ENCODE measurements around the gene FBXW5. TPM values are rescaled to one million over a fixed set of nuclear protein-coding genes. Genes with fewer than 3 reads are reported as not detected.

Gene FBXW5
- total RNA-seq, 4 donors from 2014 or later: 294 to 820 (median 446) TPM

DNA sequence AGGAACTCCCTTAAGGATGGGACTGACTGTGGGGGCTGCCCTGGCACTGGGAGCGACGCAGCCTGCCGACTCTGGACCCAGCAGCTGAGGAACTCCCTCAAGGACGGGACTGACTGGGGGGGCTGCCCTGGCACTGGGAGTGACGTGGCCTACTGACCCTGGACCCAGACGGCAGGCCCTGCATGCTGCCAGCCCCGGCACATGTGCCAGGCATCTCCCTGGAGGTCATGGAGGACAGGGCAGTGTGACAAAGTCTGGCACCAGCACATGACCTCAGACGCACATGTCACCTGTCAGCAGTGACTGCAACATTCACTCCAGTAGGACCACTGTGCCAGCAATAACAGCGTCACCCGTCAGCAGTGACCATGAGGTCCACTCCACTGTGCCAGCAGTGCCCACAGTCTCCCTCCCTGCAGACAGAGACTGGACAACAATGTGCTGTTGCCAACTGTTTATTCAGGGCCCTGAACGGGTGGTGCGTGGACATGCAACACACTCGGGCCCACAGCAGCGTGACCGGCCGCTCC, 4.5 kb downstream of the FBXW5 start:
- H3K9me3 ChIP-seq: no peaks in the 10 kb centered on the region
- no peak overlapping the region for H3K4me3 ChIP-seq
- in situ Hi-C loops (cut with MboI; ENCODE audit: low pct_ligation_motif_present in 1 of 4, low pct_unique_long_range_greater_than_20kb in 1 of 4, low sequenced_read_pairs in 3 of 4): no loop called here
- 69% methylated on average over 12 of the region's 16 CpGs; no CpG with 5 or more reads in 1 of the 2 donors for WGBS, 2 donors (ENCODE audit: low coverage in 1 of 2)
- H3K27me3 ChIP-seq: no peaks in the 10 kb centered on the region
- peak in 1 of 3 donors; percentile 16 for TF ChIP-seq POLR2AphosphoS5 (IDR thresholded peaks at IDR 0.05)
- no peak for TF ChIP-seq CTCF (IDR thresholded peaks at IDR 0.05)
- no peak overlapping the region for H3K27ac ChIP-seq
- intact Hi-C loops (cut with DNase I; ENCODE audit: low total_unique reads): loop anchor here (10.0 kb wide), 1 partner anchor 75 kb away; the partner anchor contains the start of gene EDF1
- no peak for DNase-seq
- peaks cover 7 to 16% (median 13%) of the 10 kb centered on the region in 4 donors for H3K4me1 ChIP-seq
- H3K36me3 ChIP-seq: peaks cover 0 to 26% (median 14%) of the 10 kb centered on the region in 4 donors

DNA sequence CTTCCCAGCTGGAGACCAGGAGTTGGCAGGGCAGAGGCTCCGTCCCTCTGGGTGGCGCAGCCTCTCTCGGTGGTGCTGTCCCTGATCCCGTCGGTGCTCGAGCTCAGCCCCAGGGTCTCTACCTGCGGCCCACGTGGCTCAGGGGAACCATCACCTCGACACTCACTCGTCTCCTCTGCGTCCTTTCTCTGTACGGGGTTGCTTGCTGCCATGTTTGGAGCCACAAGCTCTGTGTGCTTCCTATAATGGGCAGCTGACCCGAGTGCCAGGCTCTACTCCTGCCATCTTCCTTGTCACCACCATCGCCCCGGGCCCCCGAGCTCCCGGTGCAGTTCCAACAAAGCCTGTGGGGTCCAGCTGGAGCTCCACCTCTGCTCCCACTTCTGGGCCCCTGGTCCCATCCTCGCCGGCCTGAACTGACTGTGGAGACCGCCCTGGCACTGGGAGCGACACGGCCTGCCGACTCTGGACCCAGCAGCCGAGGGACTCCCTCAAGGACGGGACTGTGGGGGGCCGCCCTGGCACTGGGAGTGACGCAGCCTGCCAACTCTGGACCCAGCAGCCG, 5.0 kb downstream of the FBXW5 start:
- no peaks in the 10 kb centered on the region for H3K27me3 ChIP-seq
- intact Hi-C loops (cut with DNase I; ENCODE audit: low total_unique reads) (no loop called here), in situ Hi-C loops (cut with MboI; ENCODE audit: low pct_ligation_motif_present in 1 of 4, low pct_unique_long_range_greater_than_20kb in 1 of 4, low sequenced_read_pairs in 3 of 4) (no loop called here)
- TF ChIP-seq EP300 (IDR thresholded peaks at IDR 0.05; ENCODE audit: low read depth) (no peak), POLR2A (IDR thresholded peaks at IDR 0.05) (no peak), POLR2AphosphoS5 (IDR thresholded peaks at IDR 0.05) (no peak), CTCF (IDR thresholded peaks at IDR 0.05) (no peak)
- peaks cover 7 to 12% (median 9%) of the 10 kb centered on the region in 4 donors for H3K4me1 ChIP-seq
- peaks cover 0 to 26% (median 14%) of the 10 kb centered on the region in 4 donors for H3K36me3 ChIP-seq
- no peak for DNase-seq
- H3K27ac ChIP-seq: no peak overlapping the region
- no peak overlapping the region for H3K4me3 ChIP-seq
- no peaks in the 10 kb centered on the region for H3K9me3 ChIP-seq
- 88 to 90% methylated on average over 5 to 28 of the region's 28 CpGs for WGBS, 2 donors (ENCODE audit: low coverage in 1 of 2)

DNA sequence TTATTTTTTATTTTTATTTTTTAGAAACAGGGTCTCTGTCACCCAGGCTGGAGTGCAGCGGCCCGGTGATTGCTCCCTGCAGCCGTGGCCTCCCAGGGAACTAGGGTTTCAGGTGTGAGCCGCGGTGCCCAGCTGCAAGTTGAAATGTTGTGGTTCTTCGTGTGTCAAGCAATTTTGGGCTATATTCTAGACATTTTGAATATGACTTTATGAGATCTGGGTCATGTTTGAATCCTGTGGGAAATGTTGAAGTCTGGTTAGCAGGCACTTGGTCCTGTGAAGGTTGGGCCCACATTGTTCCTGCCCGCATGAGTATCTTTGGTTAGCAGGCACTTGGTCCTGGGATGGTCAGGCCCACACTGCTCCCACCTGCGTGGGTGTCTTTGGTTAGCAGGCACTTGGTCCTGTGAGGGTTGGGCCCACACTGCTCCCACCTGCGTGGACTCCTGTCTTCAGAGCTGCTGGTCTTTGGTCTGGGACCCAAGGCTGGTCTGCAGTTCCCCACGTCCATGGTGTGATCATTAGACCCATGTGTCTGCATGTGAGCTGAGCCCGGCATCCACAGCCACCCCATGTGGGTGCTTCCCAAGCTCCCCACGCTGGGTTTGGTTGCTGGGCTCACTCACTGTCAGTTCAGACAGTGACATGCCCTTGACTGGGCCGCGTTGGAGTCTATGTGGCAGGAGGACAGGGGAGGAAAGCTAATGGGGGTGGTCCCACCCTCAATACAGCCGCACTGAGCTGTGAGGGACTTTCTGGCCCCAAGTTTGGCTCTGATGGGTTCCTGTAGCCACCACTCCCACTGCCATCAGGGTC, 7.1 kb downstream of the FBXW5 start:
- H3K4me3 ChIP-seq: no peak overlapping the region
- no peaks in the 10 kb centered on the region for H3K9me3 ChIP-seq
- intact Hi-C loops (cut with DNase I; ENCODE audit: low total_unique reads): no loop called here
- H3K4me1 ChIP-seq: no peaks in the 10 kb centered on the region
- 75 to 88% methylated on average over 2 to 13 of the region's 15 CpGs for WGBS, 2 donors (ENCODE audit: low coverage in 1 of 2)
- TF ChIP-seq POLR2AphosphoS5 (IDR thresholded peaks at IDR 0.05) (no peak), POLR2A (IDR thresholded peaks at IDR 0.05) (no peak), CTCF (IDR thresholded peaks at IDR 0.05) (no peak), EP300 (IDR thresholded peaks at IDR 0.05; ENCODE audit: low read depth) (no peak)
- DNase-seq: no peak
- in situ Hi-C loops (cut with MboI; ENCODE audit: low pct_ligation_motif_present in 1 of 4, low pct_unique_long_range_greater_than_20kb in 1 of 4, low sequenced_read_pairs in 3 of 4): no loop called here
- no peaks in the 10 kb centered on the region for H3K27me3 ChIP-seq
- H3K27ac ChIP-seq: no peak overlapping the region
- peaks cover 0 to 24% (median 12%) of the 10 kb centered on the region in 4 donors for H3K36me3 ChIP-seq

DNA sequence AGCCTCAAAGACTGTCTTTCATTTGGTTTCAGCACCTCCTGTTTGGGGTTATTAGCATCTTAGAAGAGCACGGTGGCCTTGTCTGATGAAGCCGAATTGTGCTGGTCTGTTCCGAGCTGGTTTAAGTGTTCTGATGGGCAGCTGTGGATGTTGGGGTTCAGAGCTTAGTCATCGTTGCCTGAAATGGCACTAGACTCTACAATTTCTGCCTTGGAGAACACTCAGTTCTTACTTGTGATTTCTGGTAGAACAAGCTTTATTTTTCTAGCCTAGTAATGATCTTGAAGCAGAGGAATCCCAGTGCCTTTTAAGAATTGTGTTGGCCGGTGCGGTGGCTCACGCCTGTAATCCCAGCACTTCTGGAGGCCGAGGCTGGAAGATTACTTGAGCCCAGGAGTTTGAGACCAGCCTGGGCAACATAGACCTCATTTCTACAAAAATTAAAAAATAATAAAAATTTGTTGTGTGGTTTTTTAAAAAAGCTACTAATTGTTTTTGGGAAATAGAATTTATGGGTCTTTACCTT, 7.8 kb downstream of the FBXW5 start:
- Histone ChIP-seq H3K9me3 (no peaks in the 10 kb centered on the region), H3K36me3 (peaks cover 0 to 17% (median 7%) of the 10 kb centered on the region in 4 donors), H3K27ac (no peak overlapping the region), H3K4me3 (no peak overlapping the region), H3K27me3 (no peaks in the 10 kb centered on the region), H3K4me1 (peaks cover 0 to 4% (median 0%) of the 10 kb centered on the region in 4 donors)
- in situ Hi-C loops (cut with MboI; ENCODE audit: low pct_ligation_motif_present in 1 of 4, low pct_unique_long_range_greater_than_20kb in 1 of 4, low sequenced_read_pairs in 3 of 4): no loop called here
- DNase-seq: no peak
- 96 to 100% methylated on average over 4 to 8 of the region's 8 CpGs for WGBS, 2 donors (ENCODE audit: low coverage in 1 of 2)
- no peak for TF ChIP-seq CTCF (IDR thresholded peaks at IDR 0.05)
- TF ChIP-seq POLR2A (IDR thresholded peaks at IDR 0.05): no peak
- no peak for TF ChIP-seq POLR2AphosphoS5 (IDR thresholded peaks at IDR 0.05)
- TF ChIP-seq EP300 (IDR thresholded peaks at IDR 0.05; ENCODE audit: low read depth): no peak
- intact Hi-C loops (cut with DNase I; ENCODE audit: low total_unique reads): no loop called here

All from transverse colon (tissue), 4 donors.